ENCODE results near the gene ADGRG3.

The ADGRG3 gene

DNA sequence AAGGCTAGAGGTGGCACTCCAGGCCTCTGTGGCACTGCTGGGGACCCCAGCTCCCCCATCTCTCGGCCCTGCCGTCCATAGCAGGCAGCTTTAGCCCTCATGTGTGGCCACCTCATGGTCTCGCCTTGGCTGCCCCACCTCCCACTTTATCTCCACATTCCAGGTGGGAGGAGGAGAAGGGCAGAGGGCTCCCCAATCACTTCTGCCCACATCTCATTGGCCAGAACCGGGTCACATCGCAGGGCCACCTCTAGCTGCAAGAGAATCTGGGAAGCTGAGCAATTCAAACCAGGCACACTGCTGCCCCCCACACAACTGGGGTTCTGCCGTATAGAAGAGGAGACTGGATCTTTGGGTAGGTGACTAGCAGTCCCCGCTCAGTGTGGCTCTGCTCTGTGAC lies 28.1 kb downstream of the ADGRG3 start:
- DNase-seq (ENCODE audit: low read depth): no peak
- no peak overlapping the region for H3K4me3 ChIP-seq (ENCODE audit: control insufficient read depth, low read depth, low read length)
- TF ChIP-seq, protein P1, sequence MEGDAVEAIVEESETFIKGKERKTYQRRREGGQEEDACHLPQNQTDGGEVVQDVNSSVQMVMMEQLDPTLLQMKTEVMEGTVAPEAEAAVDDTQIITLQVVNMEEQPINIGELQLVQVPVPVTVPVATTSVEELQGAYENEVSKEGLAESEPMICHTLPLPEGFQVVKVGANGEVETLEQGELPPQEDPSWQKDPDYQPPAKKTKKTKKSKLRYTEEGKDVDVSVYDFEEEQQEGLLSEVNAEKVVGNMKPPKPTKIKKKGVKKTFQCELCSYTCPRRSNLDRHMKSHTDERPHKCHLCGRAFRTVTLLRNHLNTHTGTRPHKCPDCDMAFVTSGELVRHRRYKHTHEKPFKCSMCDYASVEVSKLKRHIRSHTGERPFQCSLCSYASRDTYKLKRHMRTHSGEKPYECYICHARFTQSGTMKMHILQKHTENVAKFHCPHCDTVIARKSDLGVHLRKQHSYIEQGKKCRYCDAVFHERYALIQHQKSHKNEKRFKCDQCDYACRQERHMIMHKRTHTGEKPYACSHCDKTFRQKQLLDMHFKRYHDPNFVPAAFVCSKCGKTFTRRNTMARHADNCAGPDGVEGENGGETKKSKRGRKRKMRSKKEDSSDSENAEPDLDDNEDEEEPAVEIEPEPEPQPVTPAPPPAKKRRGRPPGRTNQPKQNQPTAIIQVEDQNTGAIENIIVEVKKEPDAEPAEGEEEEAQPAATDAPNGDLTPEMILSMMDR (IDR thresholded peaks at IDR 0.05; ENCODE audit: control insufficient read depth, insufficient read depth, low read depth, low read length, missing control alignments): no peak

DNA sequence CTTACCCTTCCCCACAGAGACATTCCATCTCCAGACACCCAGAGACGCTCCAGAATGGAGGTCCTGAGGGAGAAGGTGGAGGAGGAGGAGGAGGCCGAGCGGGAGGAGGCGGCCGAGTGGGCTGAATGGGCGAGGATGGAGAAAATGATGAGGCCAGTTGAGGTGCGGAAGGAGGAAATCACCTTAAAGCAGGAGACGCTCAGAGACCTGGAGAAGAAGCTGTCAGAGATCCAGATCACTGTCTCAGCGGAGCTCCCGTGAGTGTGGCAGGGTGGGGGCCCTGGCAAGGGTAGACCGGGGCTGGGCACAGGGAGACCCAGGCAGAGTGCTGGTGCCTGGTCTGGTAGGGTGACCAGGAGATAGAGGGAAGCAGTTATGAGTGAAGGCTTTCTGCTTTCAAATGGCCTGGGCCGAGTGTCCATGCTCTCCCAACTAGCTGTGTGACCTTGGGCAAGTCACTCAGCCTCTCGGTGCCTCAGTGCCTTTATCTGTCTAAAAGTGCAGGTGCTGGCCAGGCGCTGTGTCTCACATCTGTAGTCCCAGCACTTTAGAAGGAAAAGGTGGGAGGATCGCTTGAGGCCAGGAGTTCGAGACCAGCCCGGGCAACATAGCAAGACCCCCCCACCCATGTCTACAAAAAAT lies 29.9 kb downstream of the ADGRG3 start:
- no peak for DNase-seq (ENCODE audit: low read depth)
- TF ChIP-seq, protein P1 (IDR thresholded peaks at IDR 0.05; ENCODE audit: control insufficient read depth, insufficient read depth, low read depth, low read length, missing control alignments): no peak
- H3K4me3 ChIP-seq (ENCODE audit: control insufficient read depth, low read depth, low read length): no peak overlapping the region

DNA sequence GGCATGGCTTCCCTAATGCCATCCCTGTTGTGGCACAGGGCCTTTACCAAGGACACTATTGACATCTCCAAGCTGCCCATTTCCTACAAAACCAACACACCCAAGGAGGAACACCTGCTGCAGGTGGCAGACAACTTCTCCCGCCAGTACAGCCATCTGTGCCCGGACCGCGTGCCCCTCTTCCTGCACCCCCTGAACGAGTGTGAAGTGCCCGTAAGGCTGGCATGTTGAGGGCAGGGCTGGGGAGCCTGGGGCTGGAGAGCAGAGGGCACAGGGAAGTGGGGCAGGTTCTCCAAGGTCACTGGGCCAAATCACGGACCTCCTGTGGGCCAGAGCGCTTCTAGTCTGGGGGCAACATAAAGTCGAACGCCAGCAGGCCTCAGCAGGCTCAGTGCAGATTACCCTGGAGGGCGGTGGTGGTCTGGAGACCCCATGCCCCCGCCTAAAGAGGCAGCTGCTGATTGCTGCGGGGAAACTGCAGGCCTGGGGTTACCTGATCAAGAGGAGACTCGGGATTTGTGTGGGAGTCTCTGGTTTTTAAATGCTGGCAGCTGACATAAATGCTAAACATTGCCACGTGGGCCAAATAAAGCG lies 30.8 kb downstream of the ADGRG3 start:
- DNase-seq (ENCODE audit: low read depth): no peak
- TF ChIP-seq, protein P1 (IDR thresholded peaks at IDR 0.05; ENCODE audit: control insufficient read depth, insufficient read depth, low read depth, low read length, missing control alignments): no peak
- H3K4me3 ChIP-seq (ENCODE audit: control insufficient read depth, low read depth, low read length): no peak overlapping the region

DNA sequence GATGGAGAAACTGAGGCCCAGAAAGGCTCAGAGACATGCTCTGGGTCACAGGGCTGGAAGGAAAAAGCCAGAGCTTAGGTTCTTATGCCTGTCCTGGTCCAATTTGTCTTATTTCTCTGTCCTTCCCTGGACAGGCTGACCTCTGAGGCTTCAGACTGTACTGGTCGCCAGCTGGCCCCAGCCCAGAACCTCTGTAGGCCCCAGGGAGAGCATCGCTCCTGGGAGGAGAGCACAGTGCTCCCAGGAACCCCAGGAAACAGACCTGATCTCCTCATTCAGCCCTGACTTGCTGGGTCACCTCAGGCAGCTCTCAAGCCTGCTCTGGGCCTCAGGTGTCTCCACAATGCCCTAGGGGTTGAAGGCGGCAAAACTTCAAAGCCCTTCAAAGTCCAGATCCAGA lies 31.4 kb downstream of the ADGRG3 start:
- DNase-seq (ENCODE audit: low read depth): no peak
- TF ChIP-seq, protein P1 (IDR thresholded peaks at IDR 0.05; ENCODE audit: control insufficient read depth, insufficient read depth, low read depth, low read length, missing control alignments): no peak
- no peak overlapping the region for H3K4me3 ChIP-seq (ENCODE audit: control insufficient read depth, low read depth, low read length)

DNA sequence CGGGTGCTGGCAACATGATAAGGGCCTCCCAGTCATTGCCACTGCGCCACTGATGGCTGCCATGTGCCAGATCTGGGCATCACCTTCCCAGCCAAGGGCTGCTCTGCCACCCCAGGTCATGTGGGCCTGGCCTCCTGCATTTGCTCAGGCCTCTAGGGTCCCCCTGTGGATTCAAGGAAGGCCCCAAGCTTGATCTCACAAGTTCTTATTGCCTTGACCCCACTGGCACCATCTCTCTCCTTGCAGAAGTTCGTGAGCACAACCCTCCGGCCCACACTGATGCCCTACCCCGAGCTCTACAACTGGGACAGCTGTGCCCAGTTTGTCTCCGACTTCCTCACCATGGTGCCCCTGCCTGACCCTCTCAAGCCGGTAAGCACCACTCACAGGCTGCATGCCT lies 31.8 kb downstream of the ADGRG3 start:
- TF ChIP-seq, protein P1 (IDR thresholded peaks at IDR 0.05; ENCODE audit: control insufficient read depth, insufficient read depth, low read depth, low read length, missing control alignments): no peak
- no peak for DNase-seq (ENCODE audit: low read depth)
- H3K4me3 ChIP-seq (ENCODE audit: control insufficient read depth, low read depth, low read length): no peak overlapping the region

DNA sequence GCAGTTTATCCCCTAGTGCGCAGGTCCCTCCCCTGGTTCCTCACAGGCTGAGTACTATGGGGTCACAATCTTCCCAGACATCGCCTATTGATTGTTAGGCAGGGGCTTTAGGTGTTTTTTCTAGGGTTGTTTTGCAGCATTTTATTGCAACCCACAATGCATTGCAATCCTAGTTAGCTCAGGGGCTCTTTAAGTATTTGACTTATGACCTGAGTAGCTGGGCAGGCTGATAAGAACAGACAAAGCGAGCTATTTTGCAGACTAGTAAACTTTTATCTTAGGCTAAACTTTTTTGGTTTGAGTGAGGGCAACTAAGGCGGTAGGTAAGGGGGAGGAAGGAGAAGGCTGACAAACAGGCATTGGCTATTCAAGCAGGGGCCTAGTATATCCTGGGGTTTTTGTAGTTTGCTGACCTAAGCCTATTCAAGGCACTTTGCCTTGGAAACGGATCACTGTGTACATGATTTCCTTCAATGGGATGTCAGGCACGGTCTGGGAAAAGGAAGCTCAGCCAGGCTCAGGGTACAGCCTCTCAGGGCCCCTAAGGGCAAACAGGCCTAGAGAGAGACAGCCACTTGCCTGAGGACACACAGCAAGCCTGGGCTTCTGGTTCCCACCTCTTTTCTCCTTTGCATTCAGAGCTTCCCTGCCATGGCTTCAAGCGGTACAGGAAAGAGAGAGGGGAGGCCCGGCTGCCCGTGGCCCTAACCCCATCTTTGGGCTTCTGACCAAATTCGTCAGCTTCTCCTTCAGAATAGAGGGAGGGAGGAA lies 32.9 kb downstream of the ADGRG3 start:
- H3K4me3 ChIP-seq (ENCODE audit: control insufficient read depth, low read depth, low read length): no peak overlapping the region
- no peak for DNase-seq (ENCODE audit: low read depth)
- TF ChIP-seq, protein P1 (IDR thresholded peaks at IDR 0.05; ENCODE audit: control insufficient read depth, insufficient read depth, low read depth, low read length, missing control alignments): no peak
